ENCODE results near the gene HLA-DPA1. TPM values are rescaled to one million over a fixed set of nuclear protein-coding genes. Genes with fewer than 3 reads are reported as not detected.
A peak's percentile ranks its signal among the peaks of the same experiment; 100 is the strongest.

HLA-DPA1 gene
- total RNA-seq, 1 experiment from 2014 or later = 0.43 TPM

DNA sequence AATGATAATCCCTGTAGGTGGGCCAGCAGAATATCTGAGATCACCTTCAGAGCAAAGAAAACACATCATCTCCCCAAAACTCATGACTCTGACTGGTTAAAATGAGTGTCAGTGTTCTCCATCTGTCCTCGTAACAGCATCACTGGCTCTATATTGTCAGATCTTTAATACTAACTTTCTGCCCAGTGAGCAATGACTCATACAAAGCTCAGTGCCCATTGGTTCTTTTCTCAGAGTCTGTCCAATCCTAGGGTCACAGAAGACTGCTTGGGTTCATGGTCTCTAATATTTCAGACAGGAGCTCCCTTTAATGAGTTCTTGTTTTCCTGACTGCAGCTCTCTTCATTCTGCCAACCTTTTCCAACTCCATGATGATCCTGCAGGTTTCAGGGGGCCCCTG lies 38.7 kb upstream of the HLA-DPA1 start:
- Histone ChIP-seq H3K4me1 (ENCODE audit: insufficient read depth, low read length, poor library complexity, severe bottlenecking) (no peaks in the 10 kb centered on the region), H3K4me3 (ENCODE audit: low read depth, low read length, poor library complexity, severe bottlenecking) (no peak overlapping the region), H3K27ac (ENCODE audit: low read depth, low read length, poor library complexity, severe bottlenecking) (no peak overlapping the region), H3K9me3 (ENCODE audit: low read depth, low read length, poor library complexity, severe bottlenecking) (no peaks in the 10 kb centered on the region), H3K36me3 (ENCODE audit: insufficient read depth, low read length, poor library complexity, severe bottlenecking) (no peaks in the 10 kb centered on the region), H3K27me3 (replicated peaks; ENCODE audit: insufficient read depth, low read depth, low read length, poor library complexity) (peaks cover 66% of the 10 kb centered on the region)
- TF ChIP-seq, protein P1, sequence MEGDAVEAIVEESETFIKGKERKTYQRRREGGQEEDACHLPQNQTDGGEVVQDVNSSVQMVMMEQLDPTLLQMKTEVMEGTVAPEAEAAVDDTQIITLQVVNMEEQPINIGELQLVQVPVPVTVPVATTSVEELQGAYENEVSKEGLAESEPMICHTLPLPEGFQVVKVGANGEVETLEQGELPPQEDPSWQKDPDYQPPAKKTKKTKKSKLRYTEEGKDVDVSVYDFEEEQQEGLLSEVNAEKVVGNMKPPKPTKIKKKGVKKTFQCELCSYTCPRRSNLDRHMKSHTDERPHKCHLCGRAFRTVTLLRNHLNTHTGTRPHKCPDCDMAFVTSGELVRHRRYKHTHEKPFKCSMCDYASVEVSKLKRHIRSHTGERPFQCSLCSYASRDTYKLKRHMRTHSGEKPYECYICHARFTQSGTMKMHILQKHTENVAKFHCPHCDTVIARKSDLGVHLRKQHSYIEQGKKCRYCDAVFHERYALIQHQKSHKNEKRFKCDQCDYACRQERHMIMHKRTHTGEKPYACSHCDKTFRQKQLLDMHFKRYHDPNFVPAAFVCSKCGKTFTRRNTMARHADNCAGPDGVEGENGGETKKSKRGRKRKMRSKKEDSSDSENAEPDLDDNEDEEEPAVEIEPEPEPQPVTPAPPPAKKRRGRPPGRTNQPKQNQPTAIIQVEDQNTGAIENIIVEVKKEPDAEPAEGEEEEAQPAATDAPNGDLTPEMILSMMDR (conservative IDR thresholded peaks at IDR 0.05; ENCODE audit: low read depth, low read length) = no peak
- no peak for TF ChIP-seq EZH2 (IDR thresholded peaks at IDR 0.05; ENCODE audit: borderline replicate concordance, low read depth, low read length, poor library complexity, severe bottlenecking)
- DNase-seq (ENCODE audit: low spot score) = peak; percentile 59
- intact Hi-C loops (cut with micrococcal nuclease; ENCODE audit: unreplicated experiment) = no loop called here
- ChIA-PET POLR2A (ENCODE audit: low non-redundant PET) (no interaction called here), CTCF (interaction anchor here (0.5 kb wide), 1 partner anchor 113 kb away, joined by 3 read pairs; no protein-coding TSS in a partner anchor)
- BruUV-seq (replicated peaks) = no TSS peak

DNA sequence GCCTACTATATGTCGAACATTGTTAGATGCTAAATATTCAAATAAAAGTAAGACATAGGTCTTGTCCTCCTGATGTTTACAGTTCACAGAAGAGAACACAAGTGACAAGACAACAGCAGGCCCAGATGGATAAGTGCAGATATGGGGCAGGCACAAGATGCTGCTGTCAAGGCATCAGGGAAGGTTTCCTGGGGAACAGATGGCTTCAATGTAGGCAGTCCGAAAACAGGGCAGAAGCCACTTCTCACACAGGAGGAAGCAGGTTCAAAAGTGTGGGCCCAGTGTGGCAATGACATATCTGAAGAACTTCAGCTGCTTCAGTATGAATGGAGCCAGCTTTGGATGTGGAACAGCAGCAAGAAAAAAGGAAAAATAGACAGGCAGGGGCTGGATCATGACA lies 34.9 kb upstream of the HLA-DPA1 start:
- ChIA-PET CTCF (no interaction called here), POLR2A (ENCODE audit: low non-redundant PET) (no interaction called here)
- DNase-seq (ENCODE audit: low spot score) = no peak
- no peaks in the 10 kb centered on the region for H3K36me3 ChIP-seq (ENCODE audit: insufficient read depth, low read length, poor library complexity, severe bottlenecking)
- peaks cover 47% of the 10 kb centered on the region for H3K27me3 ChIP-seq (replicated peaks; ENCODE audit: insufficient read depth, low read depth, low read length, poor library complexity)
- intact Hi-C loops (cut with micrococcal nuclease; ENCODE audit: unreplicated experiment) = no loop called here
- no peaks in the 10 kb centered on the region for H3K4me1 ChIP-seq (ENCODE audit: insufficient read depth, low read length, poor library complexity, severe bottlenecking)
- no TSS peak for BruUV-seq (replicated peaks)
- H3K9me3 ChIP-seq (ENCODE audit: low read depth, low read length, poor library complexity, severe bottlenecking) = no peaks in the 10 kb centered on the region
- no peak for TF ChIP-seq EZH2 (IDR thresholded peaks at IDR 0.05; ENCODE audit: borderline replicate concordance, low read depth, low read length, poor library complexity, severe bottlenecking)
- TF ChIP-seq, protein P1 (conservative IDR thresholded peaks at IDR 0.05; ENCODE audit: low read depth, low read length) = no peak
- no peak overlapping the region for H3K4me3 ChIP-seq (ENCODE audit: low read depth, low read length, poor library complexity, severe bottlenecking)
- no peak overlapping the region for H3K27ac ChIP-seq (ENCODE audit: low read depth, low read length, poor library complexity, severe bottlenecking)

DNA sequence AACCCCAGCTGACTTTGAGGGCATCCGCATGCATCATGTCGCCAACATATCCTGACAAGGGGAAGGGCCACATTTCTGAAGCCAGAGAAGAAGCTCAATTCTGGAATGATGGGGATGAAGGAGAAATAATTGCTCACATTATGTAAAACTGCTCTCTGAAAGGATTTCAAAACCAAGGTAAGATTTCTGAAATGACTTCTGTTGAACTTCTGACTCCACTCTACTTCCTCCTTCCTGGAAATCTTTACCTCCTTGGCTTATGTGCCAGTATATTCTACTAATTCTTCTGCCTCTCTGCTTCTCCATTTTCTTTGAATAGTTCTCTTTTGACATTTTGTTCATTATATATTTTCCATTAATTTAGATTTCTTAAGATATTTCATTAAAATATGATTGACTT lies 34.2 kb upstream of the HLA-DPA1 start:
- no peak for DNase-seq (ENCODE audit: low spot score)
- Histone ChIP-seq H3K27me3 (replicated peaks; ENCODE audit: insufficient read depth, low read depth, low read length, poor library complexity) (peaks cover 47% of the 10 kb centered on the region), H3K4me3 (ENCODE audit: low read depth, low read length, poor library complexity, severe bottlenecking) (no peak overlapping the region), H3K4me1 (ENCODE audit: insufficient read depth, low read length, poor library complexity, severe bottlenecking) (no peaks in the 10 kb centered on the region), H3K27ac (ENCODE audit: low read depth, low read length, poor library complexity, severe bottlenecking) (no peak overlapping the region), H3K9me3 (ENCODE audit: low read depth, low read length, poor library complexity, severe bottlenecking) (no peaks in the 10 kb centered on the region), H3K36me3 (ENCODE audit: insufficient read depth, low read length, poor library complexity, severe bottlenecking) (no peaks in the 10 kb centered on the region)
- BruUV-seq (replicated peaks) = no TSS peak
- intact Hi-C loops (cut with micrococcal nuclease; ENCODE audit: unreplicated experiment) = no loop called here
- no peak for TF ChIP-seq EZH2 (IDR thresholded peaks at IDR 0.05; ENCODE audit: borderline replicate concordance, low read depth, low read length, poor library complexity, severe bottlenecking)
- TF ChIP-seq, protein P1 (conservative IDR thresholded peaks at IDR 0.05; ENCODE audit: low read depth, low read length) = no peak
- POLR2A ChIA-PET (ENCODE audit: low non-redundant PET) = interaction anchor here (0.6 kb wide), 1 partner anchor 448 kb away, joined by 5 read pairs; no protein-coding TSS in a partner anchor
- CTCF ChIA-PET = no interaction called here

Measured in A673 (cell line).